Measurements from ENCODE around the gene CTU2.

DNA sequence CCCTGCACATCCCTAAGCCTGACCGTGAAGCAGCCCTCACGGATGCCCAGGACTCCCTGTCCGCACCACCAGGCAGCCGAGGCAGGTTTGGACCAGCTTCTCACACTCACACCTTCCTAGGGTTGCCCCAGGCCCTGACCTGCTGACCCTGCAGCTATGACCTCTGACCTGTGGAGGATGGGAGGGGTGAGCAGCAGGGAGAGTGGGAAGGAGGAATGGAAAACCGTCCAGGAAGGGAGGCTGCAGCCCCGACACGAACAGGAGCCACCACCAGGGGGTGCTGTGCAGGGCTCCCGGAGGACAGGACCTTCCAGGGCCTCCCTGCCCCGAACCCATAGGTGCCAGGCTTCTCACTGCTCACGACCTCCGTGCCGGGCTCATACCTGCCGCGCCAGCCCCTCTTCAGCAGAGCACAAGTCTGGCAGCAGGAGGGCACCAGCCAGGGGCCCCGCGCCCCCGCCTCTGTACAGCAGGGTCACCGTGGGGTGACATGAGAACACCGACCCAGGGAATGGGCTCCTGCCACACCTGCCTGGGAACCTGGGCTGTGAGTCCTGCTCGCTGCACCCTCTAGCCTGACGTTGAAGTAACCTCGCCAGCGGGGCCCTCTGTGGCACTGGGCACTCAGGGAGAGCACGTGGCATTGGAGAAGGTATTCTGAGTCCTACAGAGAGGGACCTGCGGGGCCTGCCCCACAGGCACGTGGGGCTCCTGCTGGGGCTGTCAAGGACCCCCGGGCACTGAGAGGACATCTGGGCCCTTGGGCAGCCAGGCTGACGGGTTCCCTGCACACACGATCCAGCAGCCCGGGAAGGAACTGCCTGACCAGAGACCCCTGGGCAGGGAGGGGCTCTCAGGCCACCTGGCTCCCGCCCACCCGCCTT is 37.6 kb downstream of the CTU2 start:
- no peak for TF ChIP-seq EZH2 (IDR thresholded peaks at IDR 0.05; ENCODE audit: low read length)
- TF ChIP-seq, protein P1, sequence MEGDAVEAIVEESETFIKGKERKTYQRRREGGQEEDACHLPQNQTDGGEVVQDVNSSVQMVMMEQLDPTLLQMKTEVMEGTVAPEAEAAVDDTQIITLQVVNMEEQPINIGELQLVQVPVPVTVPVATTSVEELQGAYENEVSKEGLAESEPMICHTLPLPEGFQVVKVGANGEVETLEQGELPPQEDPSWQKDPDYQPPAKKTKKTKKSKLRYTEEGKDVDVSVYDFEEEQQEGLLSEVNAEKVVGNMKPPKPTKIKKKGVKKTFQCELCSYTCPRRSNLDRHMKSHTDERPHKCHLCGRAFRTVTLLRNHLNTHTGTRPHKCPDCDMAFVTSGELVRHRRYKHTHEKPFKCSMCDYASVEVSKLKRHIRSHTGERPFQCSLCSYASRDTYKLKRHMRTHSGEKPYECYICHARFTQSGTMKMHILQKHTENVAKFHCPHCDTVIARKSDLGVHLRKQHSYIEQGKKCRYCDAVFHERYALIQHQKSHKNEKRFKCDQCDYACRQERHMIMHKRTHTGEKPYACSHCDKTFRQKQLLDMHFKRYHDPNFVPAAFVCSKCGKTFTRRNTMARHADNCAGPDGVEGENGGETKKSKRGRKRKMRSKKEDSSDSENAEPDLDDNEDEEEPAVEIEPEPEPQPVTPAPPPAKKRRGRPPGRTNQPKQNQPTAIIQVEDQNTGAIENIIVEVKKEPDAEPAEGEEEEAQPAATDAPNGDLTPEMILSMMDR (optimal IDR thresholded peaks at IDR 0.05 in 1 of 3, IDR thresholded peaks at IDR 0.05 in 1 of 3, conservative IDR thresholded peaks at IDR 0.05 in 1 of 3; ENCODE audit: extremely low read depth in 1 of 3, insufficient read depth in 2 of 3, low read length in 3 of 3): peak; percentile 77 to 96 (median 91)

All from keratinocyte (primary cell).